ENCODE results near the gene DCAF7. TPM values are rescaled to one million over a fixed set of nuclear protein-coding genes. Genes with fewer than 3 reads are reported as not detected.
A peak's percentile ranks its signal among the peaks of the same experiment; 100 is the strongest.

Gene DCAF7
- total and polyA plus RNA-seq, 8 donors = 7.1 to 39.2 (median 22.6) TPM

GRCh38 chr17:63547083-63547523 lies 3.2 kb upstream of the DCAF7 start:
- Histone ChIP-seq H3K4me3 (no peak overlapping the region), H3K36me3 (no peaks in the 10 kb centered on the region), H3K27ac (no peak overlapping the region), H3K4me1 (peaks cover 0 to 2% (median 0%) of the 10 kb centered on the region in 3 donors), H3K9me3 (no peaks in the 10 kb centered on the region), H3K27me3 (no peaks in the 10 kb centered on the region)
- WGBS, 2 donors = 55 to 65% methylated on average over 5 of the region's 5 CpGs
- no peak for TF ChIP-seq CTCF (IDR thresholded peaks at IDR 0.05)
- DNase-seq (no peak), FAIRE-seq (no peak), ATAC-seq (no peak)
- intact Hi-C loops (cut with DNase I) = no loop called here

GRCh38 chr17:63549289-63549945 lies 860 bp upstream of the DCAF7 start:
- Histone ChIP-seq H3K4me3 (peak overlapping the region; percentile 37 to 95 (median 67)), H3K4me1 (peaks cover 0 to 17% (median 8%) of the 10 kb centered on the region in 3 donors), H3K27ac (peak overlapping the region; percentile 70 to 94 (median 82)), H3K36me3 (no peaks in the 10 kb centered on the region), H3K9me3 (no peaks in the 10 kb centered on the region), H3K27me3 (no peaks in the 10 kb centered on the region)
- ATAC-seq = peak in 3 of 4 donors; percentile 12 to 26 (median 13)
- TF ChIP-seq CTCF (IDR thresholded peaks at IDR 0.05) = no peak
- 15 to 19% methylated on average over 18 of the region's 18 CpGs for WGBS, 2 donors
- intact Hi-C loops (cut with DNase I) = no loop called here
- DNase-seq = peak in 3 of 6 donors; percentile 16 to 69 (median 32)
- no peak for FAIRE-seq

GRCh38 chr17:63550817-63551639 lies 751 bp downstream of the DCAF7 start:
- WGBS, 2 donors = 0 to 1% methylated on average over 32 of the region's 32 CpGs
- ATAC-seq = peak; percentile 5 to 23 (median 10)

GRCh38 chr17:63552211-63552610 lies 1.9 kb downstream of the DCAF7 start:
- H3K27ac ChIP-seq = no peak overlapping the region
- peak overlapping the region in 3 of 4 donors; percentile 72 to 95 (median 93) for H3K4me3 ChIP-seq
- intact Hi-C loops (cut with DNase I) = no loop called here

More at GRCh38 chr17:63550817-63551639, 751 bp downstream of the DCAF7 start:
- Histone ChIP-seq H3K27me3 (no peaks in the 10 kb centered on the region), H3K4me3 (peak overlapping the region; percentile 72 to 95 (median 86)), H3K9me3 (no peaks in the 10 kb centered on the region), H3K36me3 (no peaks in the 10 kb centered on the region), H3K4me1 (peaks cover 6 to 26% (median 8%) of the 10 kb centered on the region in 3 donors), H3K27ac (peak overlapping the region; percentile 87 to 94 (median 88))
- intact Hi-C loops (cut with DNase I) = no loop called here
- no peak for FAIRE-seq
- DNase-seq = no peak
- TF ChIP-seq CTCF (IDR thresholded peaks at IDR 0.05) = no peak

More at GRCh38 chr17:63552211-63552610, 1.9 kb downstream of the DCAF7 start:
- Histone ChIP-seq H3K9me3 (no peaks in the 10 kb centered on the region), H3K4me1 (peaks cover 6 to 26% (median 8%) of the 10 kb centered on the region in 3 donors), H3K27me3 (no peaks in the 10 kb centered on the region), H3K36me3 (no peaks in the 10 kb centered on the region)
- WGBS, 2 donors = 28 to 44% methylated on average over 6 of the region's 6 CpGs
- no peak for FAIRE-seq
- DNase-seq = no peak
- no peak for ATAC-seq
- TF ChIP-seq CTCF (IDR thresholded peaks at IDR 0.05) = no peak

All from pancreas (tissue), 10 donors.